OCI-LY7 (cell line): Measurements from ENCODE around the gene ZNF423. TPM values are rescaled to one million over a fixed set of nuclear protein-coding genes. Genes with fewer than 3 reads are reported as not detected.

Experiments
- BruUV-seq: library from RNA; stranded (reverse); fragments of 400-500 nt; replicated peaks from 2 replicates; lab custom pipeline; 2021; lab: Mats Ljungman, UMichigan
- CTCF ChIA-PET: fragments of 300-600 bp; sonication (Branson Sonifier 250); formaldehyde crosslinking; loops from one replicate; lab custom pipeline; 2022; ENCODE audit warnings: antibody characterized with exemption; ENCODE audit not compliant: unreplicated experiment; lab: Charles Lee
- POLR2A ChIA-PET: fragments of 300-600 bp; sonication (Branson Sonifier 250); formaldehyde crosslinking; loops from one replicate; lab custom pipeline; 2022; ENCODE audit warnings: antibody characterized with exemption; lab: Charles Lee
- DNase-seq: peaks from one replicate; pipeline ENCODE4 v3.0.0-alpha.2; 2015; ENCODE audit warnings: low spot score
- H2AFZ ChIP-seq: fragments of 200-600 bp; sonication (generic), shearing (Covaris generic); 2 replicates; pipeline ENCODE4 v1.6.1; 2014; ENCODE audit warnings: mild to moderate bottlenecking, antibody characterized with exemption, low read length, moderate library complexity
- H3K27ac ChIP-seq: fragments of 200-600 bp; sonication (generic); 2 replicates; pipeline ENCODE4 v1.5.1; 2014; ENCODE audit warnings: mixed run types, low read depth, mild to moderate bottlenecking, moderate library complexity, low read length, inconsistent platforms; ENCODE audit not compliant: poor library complexity, severe bottlenecking
- H3K36me3 ChIP-seq: fragments of 200-600 bp; sonication (generic); 2 replicates; pipeline ENCODE4 v1.6.1; 2014; ENCODE audit warnings: mild to moderate bottlenecking, antibody characterized with exemption, low read length, moderate library complexity, mixed read lengths; ENCODE audit not compliant: insufficient read depth
- H3K4me1 ChIP-seq: fragments of 200-600 bp; sonication (generic); 2 replicates; pipeline ENCODE4 v1.5.1; 2014; ENCODE audit warnings: mild to moderate bottlenecking, low read length; ENCODE audit not compliant: insufficient read depth, poor library complexity, severe bottlenecking
- H3K4me2 ChIP-seq: fragments of 200-600 bp; sonication (generic); 2 replicates; pipeline ENCODE4 v1.6.1; 2014; ENCODE audit warnings: mild to moderate bottlenecking, low read length
- H3K4me3 ChIP-seq: fragments of 200-600 bp; sonication (generic); 2 replicates; pipeline ENCODE4 v1.5.1; 2014; ENCODE audit warnings: mild to moderate bottlenecking, low read depth, low read length; ENCODE audit not compliant: poor library complexity, severe bottlenecking
- H3K79me2 ChIP-seq: fragments of 200-600 bp; sonication (generic); 2 replicates; pipeline ENCODE4 v1.6.1; 2016; ENCODE audit warnings: low read depth, mild to moderate bottlenecking, low read length, moderate library complexity, mixed read lengths; ENCODE audit not compliant: insufficient read depth
- H3K9me2 ChIP-seq: fragments of 200-600 bp; sonication (generic); 2 replicates; pipeline ENCODE4 v1.6.1; 2016; ENCODE audit warnings: mild to moderate bottlenecking, low read length, mixed read lengths; ENCODE audit not compliant: insufficient read depth
- H3K9me3 ChIP-seq: fragments of 200-600 bp; sonication (generic); 2 replicates; pipeline ENCODE4 v1.6.1; 2014; ENCODE audit warnings: mild to moderate bottlenecking, mixed run types, low read length, mixed read lengths
- H4K20me1 ChIP-seq: fragments of 200-600 bp; sonication (generic); 2 replicates; pipeline ENCODE4 v1.6.1; 2014; ENCODE audit warnings: mild to moderate bottlenecking, antibody characterized with exemption, low read length, moderate library complexity, mixed read lengths; ENCODE audit not compliant: insufficient read depth
- CTCF ChIP-seq: fragments of 200-600 bp; sonication (generic); conservative IDR thresholded peaks from 2 replicates; pipeline ENCODE4 v1.5.1; 2014; ENCODE audit warnings: mild to moderate bottlenecking, antibody characterized with exemption, low read length, moderate library complexity, mixed read lengths
- EZH2phosphoT487 ChIP-seq: fragments of 200-600 bp; sonication (generic); IDR thresholded peaks from 2 replicates; pipeline ENCODE4 v1.6.1; 2018; ENCODE audit warnings: low read depth, borderline replicate concordance, mild to moderate bottlenecking, mixed run types, antibody characterized with exemption, low read length, moderate library complexity, mixed read lengths
- intact Hi-C: fragments of 100-400 bp; cut with micrococcal nuclease; formaldehyde crosslinking; loops from one replicate; pipeline ENCODE4 v1.10.0; 2022; ENCODE audit not compliant: unreplicated experiment
- total RNA-seq, 2 experiments: library from RNA; depleted of rRNA in 1 of 2; stranded (reverse); fragments of >200 nt in 1 of 2; shearing (Covaris generic) in 1 of 2; gene quantifications; 2 replicates each; pipeline ENCODE4 v1.2.3, GENCODE V29; 2014 to 2022

Gene ZNF423
- total RNA-seq, 2 experiments from 2014 or later: 0.09 to 0.13 TPM

GRCh38 chr16:49826515-49826914 lies 29.4 kb downstream of the ZNF423 start:
- POLR2A ChIA-PET: no interaction called here
- H2AFZ ChIP-seq: no peak overlapping the region
- TF ChIP-seq CTCF (no peak), EZH2phosphoT487 (no peak)
- H4K20me1 ChIP-seq: no peaks in the 10 kb centered on the region
- no peaks in the 10 kb centered on the region for H3K79me2 ChIP-seq
- H3K9me3 ChIP-seq: no peaks in the 10 kb centered on the region
- BruUV-seq: no TSS peak
- CTCF ChIA-PET: no interaction called here
- H3K4me2 ChIP-seq: no peak overlapping the region
- DNase-seq: no peak
- no peak overlapping the region for H3K4me3 ChIP-seq
- no peaks in the 10 kb centered on the region for H3K36me3 ChIP-seq
- H3K9me2 ChIP-seq: no peaks in the 10 kb centered on the region
- intact Hi-C loops: no loop called here
- H3K27ac ChIP-seq: no peak overlapping the region
- no peaks in the 10 kb centered on the region for H3K4me1 ChIP-seq

- no peak for DNase-seq
- no peak for TF ChIP-seq CTCF
- TF ChIP-seq EZH2phosphoT487: no peak
- no peak overlapping the region for H3K27ac ChIP-seq
- no peaks in the 10 kb centered on the region for H3K9me3 ChIP-seq
- H3K4me3 ChIP-seq: no peak overlapping the region
- H4K20me1 ChIP-seq: no peaks in the 10 kb centered on the region
- BruUV-seq: no TSS peak
- H3K79me2 ChIP-seq: no peaks in the 10 kb centered on the region
- no peak overlapping the region for H3K4me2 ChIP-seq
- H2AFZ ChIP-seq: no peak overlapping the region
- intact Hi-C loops: no loop called here
- POLR2A ChIA-PET: no interaction called here
- CTCF ChIA-PET: no interaction called here
- H3K4me1 ChIP-seq: no peaks in the 10 kb centered on the region
- H3K9me2 ChIP-seq: no peaks in the 10 kb centered on the region
- no peaks in the 10 kb centered on the region for H3K36me3 ChIP-seq
Measured at GRCh38 chr16:49825041-49825440, 30.9 kb downstream of the ZNF423 start.

GRCh38 chr16:49824593-49824992 lies 31.3 kb downstream of the ZNF423 start:
- H3K4me1 ChIP-seq: no peaks in the 10 kb centered on the region
- no peaks in the 10 kb centered on the region for H3K9me3 ChIP-seq
- H2AFZ ChIP-seq: no peak overlapping the region
- no peak overlapping the region for H3K4me2 ChIP-seq
- no peak overlapping the region for H3K27ac ChIP-seq
- POLR2A ChIA-PET: no interaction called here
- DNase-seq: no peak
- no TSS peak for BruUV-seq
- CTCF ChIA-PET: no interaction called here
- no peaks in the 10 kb centered on the region for H4K20me1 ChIP-seq
- no peak overlapping the region for H3K4me3 ChIP-seq
- TF ChIP-seq CTCF: no peak
- TF ChIP-seq EZH2phosphoT487: no peak
- no peaks in the 10 kb centered on the region for H3K36me3 ChIP-seq
- intact Hi-C loops: no loop called here
- H3K9me2 ChIP-seq: no peaks in the 10 kb centered on the region
- no peaks in the 10 kb centered on the region for H3K79me2 ChIP-seq
